Cardiac muscle cell (in vitro differentiated cells and primary cell): ENCODE measurements around the gene C15orf39. TPM values are rescaled to one million over a fixed set of nuclear protein-coding genes. Genes with fewer than 3 reads are reported as not detected.
"Not testable (repeated sequence)": the region's sequence is repeated elsewhere in the genome, so short reads cannot be mapped to it uniquely, and the experiment has no call there.

Experiments used
- DNase-seq, 2 donors: peaks; one replicate each; pipeline versions ENCODE4 v3.0.0 to v3.0.0-alpha.2; 2010 to 2017; ENCODE audit warnings: low read depth in 1 of 2, low spot score in 1 of 2
- H3K27ac ChIP-seq: fragments of 200-600 bp; sonication (generic); 2 replicates; pipeline ENCODE4 v1.5.1; 2016
- H3K27me3 ChIP-seq: fragments of 200-600 bp; sonication (generic); 2 replicates; pipeline ENCODE4 v1.6.0; 2016; ENCODE audit warnings: control low read depth
- H3K36me3 ChIP-seq: fragments of 200-600 bp; sonication (generic); 2 replicates; pipeline ENCODE4 v1.5.1; 2016; ENCODE audit warnings: control low read depth
- H3K4me1 ChIP-seq: fragments of 200-600 bp; sonication (generic); 2 replicates; pipeline ENCODE4 v1.8.1; 2017; ENCODE audit warnings: low read depth, mild to moderate bottlenecking, mixed run types
- H3K4me3 ChIP-seq: fragments of 200-600 bp; sonication (generic); 2 replicates; pipeline ENCODE4 v1.5.1; 2016; ENCODE audit warnings: mild to moderate bottlenecking
- H3K9me3 ChIP-seq: fragments of 200-600 bp; sonication (generic); 2 replicates; pipeline ENCODE4 v1.5.1; 2017; ENCODE audit warnings: low read depth, mild to moderate bottlenecking, control low read depth
- polyA plus RNA-seq: library from polyadenylated mRNA; unstranded; fragments of >200 nt; fragmentation: Nextera tagmentation; extraction: Ambion mirVana; gene quantifications from 2 replicates; pipeline ENCODE4 v1.2.1, GENCODE V29; 2016
- total RNA-seq: library from RNA; depleted of rRNA; stranded (reverse); fragments of >200 nt; gene quantifications from 2 replicates; pipeline ENCODE4 v1.2.3, GENCODE V29; 2016

The C15orf39 gene
- total and polyA plus RNA-seq, 2 experiments from 2014 or later: 8.6 to 35.1 TPM

GRCh38 chr15:75258620-75259343 is 57.1 kb downstream of the C15orf39 start:
- not testable (repeated sequence) for H3K27ac ChIP-seq, DNase-seq, H3K27me3 ChIP-seq

GRCh38 chr15:75259873-75260272 is 58.2 kb downstream of the C15orf39 start:
- DNase-seq, H3K36me3 ChIP-seq, H3K9me3 ChIP-seq, H3K27me3 ChIP-seq, H3K4me3 ChIP-seq, H3K4me1 ChIP-seq, H3K27ac ChIP-seq: not testable (repeated sequence)

More at GRCh38 chr15:75258620-75259343, 57.1 kb downstream of the C15orf39 start:
- not testable (repeated sequence) for H3K4me1 ChIP-seq, H3K36me3 ChIP-seq, H3K9me3 ChIP-seq, H3K4me3 ChIP-seq

Other genes with a start within 250 kb of the C15orf39 start
- gene RPP25, start 245.1 kb upstream of the C15orf39 start, total RNA-seq: 21.1 and 23.0 TPM in 2 replicates
- 18.3 and 20.8 TPM in 2 replicates for gene RPP25, start 245.1 kb upstream of the C15orf39 start, polyA plus RNA-seq
- 5.8 and 8.1 TPM in 2 replicates for gene SCAMP5, start 206.3 kb upstream of the C15orf39 start, total RNA-seq
- 1.2 and 3.3 TPM in 2 replicates for gene SCAMP5, start 206.3 kb upstream of the C15orf39 start, polyA plus RNA-seq
- gene PPCDC, start 178.3 kb upstream of the C15orf39 start, total RNA-seq: 25.6 and 28.3 TPM in 2 replicates
- gene PPCDC, start 178.3 kb upstream of the C15orf39 start, polyA plus RNA-seq: 15.9 and 17.6 TPM in 2 replicates
- gene GOLGA6C, start 56.5 kb downstream of the C15orf39 start, total RNA-seq: 0.07 and 0.09 TPM in 2 replicates
- not detected in 2 replicates for gene GOLGA6C, start 56.5 kb downstream of the C15orf39 start, polyA plus RNA-seq
- 0.06 and 0.28 TPM in 2 replicates for gene GOLGA6D, start 81.0 kb downstream of the C15orf39 start, total RNA-seq
- 0.29 TPM in 1 of 2 replicates, not detected in the other for gene GOLGA6D, start 81.0 kb downstream of the C15orf39 start, polyA plus RNA-seq
- 66.3 and 94.3 TPM in 2 replicates for gene COMMD4, start 134.2 kb downstream of the C15orf39 start, total RNA-seq
- gene COMMD4, start 134.2 kb downstream of the C15orf39 start, polyA plus RNA-seq: 62.2 and 98.8 TPM in 2 replicates
- 35.7 and 71.2 TPM in 2 replicates for gene NEIL1, start 145.2 kb downstream of the C15orf39 start, total RNA-seq
- 42.2 and 70.6 TPM in 2 replicates for gene NEIL1, start 145.2 kb downstream of the C15orf39 start, polyA plus RNA-seq
- 114 and 244 TPM in 2 replicates for gene MAN2C1, start 166.7 kb downstream of the C15orf39 start, total RNA-seq
- 157 and 169 TPM in 2 replicates for gene MAN2C1, start 166.7 kb downstream of the C15orf39 start, polyA plus RNA-seq
- gene SIN3A, start 249.8 kb downstream of the C15orf39 start, total RNA-seq: 32.8 and 41.1 TPM in 2 replicates
- gene SIN3A, start 249.8 kb downstream of the C15orf39 start, polyA plus RNA-seq: 19.2 and 28.4 TPM in 2 replicates